Spleen (tissue), 11 donors: ENCODE measurements around the gene ATP2C2. TPM values are rescaled to one million over a fixed set of nuclear protein-coding genes. Genes with fewer than 3 reads are reported as not detected.

ENCODE experiments used
- DNase-seq: peaks from one replicate; pipeline ENCODE4 v3.0.0-alpha.2; 2020
- H3K27ac ChIP-seq, 8 donors: fragments of 200-600 bp; sonication (generic) in 7 of 8; 1 replicate in 4 of 8; 2 replicates in 4 of 8; pipeline versions ENCODE4 v1.5.0 to v1.8.0; 2016 to 2021; ENCODE audit warnings: inconsistent platforms in 4 of 8, mild to moderate bottlenecking in 4 of 8, moderate library complexity in 1 of 8
- H3K27me3 ChIP-seq, 7 donors: fragments of 200-600 bp; sonication (generic) in 6 of 7; replicated peaks in 1 of 7; 1 replicate in 4 of 7; 2 replicates in 3 of 7; pipeline versions ENCODE4 v1.5.0 to v1.8.0; 2016 to 2021; ENCODE audit warnings: inconsistent platforms in 3 of 7, mild to moderate bottlenecking in 1 of 7
- H3K36me3 ChIP-seq, 6 donors: fragments of 200-600 bp; sonication (generic) in 5 of 6; 1 replicate in 4 of 6; 2 replicates in 2 of 6; pipeline versions ENCODE4 v1.5.0 to v1.8.0; 2016 to 2021; ENCODE audit warnings: inconsistent platforms in 2 of 6
- H3K4me1 ChIP-seq, 6 donors: fragments of 200-600 bp; sonication (generic) in 5 of 6; 1 replicate in 3 of 6; 2 replicates in 3 of 6; pipeline versions ENCODE4 v1.5.0 to v1.8.0; 2016 to 2021; ENCODE audit warnings: inconsistent platforms in 3 of 6
- H3K4me3 ChIP-seq, 8 donors: fragments of 200-600 bp; sonication (generic) in 7 of 8; 1 replicate in 4 of 8; 2 replicates in 4 of 8; pipeline versions ENCODE4 v1.5.0 to v1.8.0; 2016 to 2021; ENCODE audit warnings: inconsistent platforms in 4 of 8, mild to moderate bottlenecking in 4 of 8, moderate library complexity in 2 of 8
- H3K9me3 ChIP-seq, 8 donors: fragments of 200-600 bp; sonication (generic) in 7 of 8; 1 replicate in 4 of 8; 2 replicates in 4 of 8; pipeline versions ENCODE4 v1.5.0 to v1.8.0; 2016 to 2021; ENCODE audit warnings: inconsistent platforms in 4 of 8
- CTCF ChIP-seq, 11 experiments: fragments of 200-600 bp in 7 of 11; fragments of 450-650 bp in 4 of 11; sonication (generic) in 4 of 11; IDR thresholded peaks in 8 of 11; conservative IDR thresholded peaks in 3 of 11; 1 replicate in 7 of 11; 2 replicates in 4 of 11; pipeline versions ENCODE4 v1.4.0 to v1.8.0; 2016 to 2021; ENCODE audit warnings: antibody characterized with exemption in 11 of 11, inconsistent platforms in 4 of 11, mild to moderate bottlenecking in 1 of 11
- POLR2A ChIP-seq, 3 donors: fragments of 450-650 bp; IDR thresholded peaks; one replicate each; pipeline ENCODE4 v1.5.1; 2017; ENCODE audit warnings: antibody characterized with exemption in 3 of 3, mild to moderate bottlenecking in 1 of 3
- POLR2AphosphoS5 ChIP-seq, 3 donors: sonication (generic); formaldehyde crosslinking; IDR thresholded peaks; one replicate each; pipeline ENCODE4 v1.5.1; 2017; ENCODE audit warnings: antibody characterized with exemption in 3 of 3
- WGBS, 5 donors: extraction: QIAGEN DNeasy Blood & Tissue Kit in 3 of 5; methylation state at CpG; one replicate each; pipeline versions ENCODE4 v1.1.5 to v1.1.7; 2013 to 2018; 5-methylcytosine and 5-hydroxymethylcytosine counted together
- intact Hi-C: fragments of 100-400 bp; cut with DNase I; formaldehyde crosslinking; loops from one replicate; pipeline ENCODE4 v1.15.0; 2023; ENCODE audit warnings: low total_unique reads
- polyA plus RNA-seq, 3 donors: library from polyadenylated mRNA; stranded (reverse); fragments of 200-250 nt; gene quantifications; one replicate each; pipeline ENCODE4 v1.2.1, GENCODE V29; 2013
- total RNA-seq, 7 donors: library from RNA; depleted of rRNA in 3 of 7; stranded (reverse); fragments of >200 nt in 3 of 7; fragmentation: NEBNext Ultra II Directional in 4 of 7; extraction: Animal tissue kit (Norgen Biotek cat#: 25700) in 4 of 7; gene quantifications; one replicate each; pipeline versions ENCODE4 v1.1.0 to v1.2.1, GENCODE V29; 2016 to 2021
- donor health status: healthy with polysubstance abuse.
- donor health status: DM: no; HTN: no; CAD: no; lungs with moderate emphysema.
- donor health status: DM: no; HTN: no; CAD: no.
- donor health status: Bipolar disorder and iron deficiency.
- donor health status: healthy.
- donor health status: DM: no; HTN: no; CAD: no.
- donor health status: DM: yes; HTN: yes; CAD: no.

ATP2C2 gene
- total and polyA plus RNA-seq, 10 donors = 0.09 to 8.1 (median 1.2) TPM

- H3K27me3 ChIP-seq = peaks cover 0 to 15% (median 0%) of the 10 kb centered on the region in 7 donors
- no peaks in the 10 kb centered on the region for H3K9me3 ChIP-seq
- no peaks in the 10 kb centered on the region for H3K36me3 ChIP-seq
- H3K27ac ChIP-seq = no peak overlapping the region
- H3K4me1 ChIP-seq = no peaks in the 10 kb centered on the region
- WGBS, 5 donors = 88 to 94% (median 91%) methylated on average over 7 to 8 of the region's 8 CpGs
- no peak for DNase-seq
- TF ChIP-seq CTCF (IDR thresholded peaks at IDR 0.05 in 8 of 11, conservative IDR thresholded peaks at IDR 0.05 in 3 of 11) (no peak), POLR2A (IDR thresholded peaks at IDR 0.05) (no peak), POLR2AphosphoS5 (IDR thresholded peaks at IDR 0.05) (no peak)
- no peak overlapping the region for H3K4me3 ChIP-seq
- intact Hi-C loops = no loop called here
These were observed 16.7 kb upstream of the ATP2C2 start for GRCh38 chr16:84351630-84352029.

GRCh38 chr16:84354306-84354705 is 14.0 kb upstream of the ATP2C2 start:
- 42 to 84% (median 72%) methylated on average over 5 to 6 of the region's 6 CpGs for WGBS, 5 donors
- intact Hi-C loops = no loop called here
- Histone ChIP-seq H3K27me3 (peaks cover 0 to 3% (median 0%) of the 10 kb centered on the region in 7 donors), H3K4me3 (no peak overlapping the region), H3K4me1 (no peaks in the 10 kb centered on the region), H3K9me3 (no peaks in the 10 kb centered on the region), H3K27ac (no peak overlapping the region), H3K36me3 (no peaks in the 10 kb centered on the region)
- TF ChIP-seq POLR2A (IDR thresholded peaks at IDR 0.05) (no peak), POLR2AphosphoS5 (IDR thresholded peaks at IDR 0.05) (no peak), CTCF (IDR thresholded peaks at IDR 0.05 in 8 of 11, conservative IDR thresholded peaks at IDR 0.05 in 3 of 11) (no peak)
- no peak for DNase-seq

GRCh38 chr16:84355149-84355548 is 13.2 kb upstream of the ATP2C2 start:
- H3K27ac ChIP-seq = no peak overlapping the region
- H3K27me3 ChIP-seq = peaks cover 0 to 6% (median 0%) of the 10 kb centered on the region in 7 donors
- no peaks in the 10 kb centered on the region for H3K36me3 ChIP-seq
- WGBS, 5 donors = 82 to 97% (median 88%) methylated on average over 1 to 2 of the region's 2 CpGs
- TF ChIP-seq POLR2AphosphoS5 (IDR thresholded peaks at IDR 0.05) (no peak), CTCF (IDR thresholded peaks at IDR 0.05 in 8 of 11, conservative IDR thresholded peaks at IDR 0.05 in 3 of 11) (no peak), POLR2A (IDR thresholded peaks at IDR 0.05) (no peak)
- no peak for DNase-seq
- peaks cover 0 to 5% (median 0%) of the 10 kb centered on the region in 6 donors for H3K4me1 ChIP-seq
- H3K4me3 ChIP-seq = no peak overlapping the region
- intact Hi-C loops = no loop called here
- H3K9me3 ChIP-seq = no peaks in the 10 kb centered on the region

GRCh38 chr16:84356176-84356575 is 12.2 kb upstream of the ATP2C2 start:
- Histone ChIP-seq H3K4me3 (no peak overlapping the region), H3K9me3 (no peaks in the 10 kb centered on the region), H3K27ac (no peak overlapping the region), H3K4me1 (peaks cover 0 to 9% (median 0%) of the 10 kb centered on the region in 6 donors), H3K36me3 (no peaks in the 10 kb centered on the region), H3K27me3 (peaks cover 0 to 6% (median 0%) of the 10 kb centered on the region in 7 donors)
- no peak for TF ChIP-seq POLR2A (IDR thresholded peaks at IDR 0.05)
- TF ChIP-seq POLR2AphosphoS5 (IDR thresholded peaks at IDR 0.05) = no peak
- TF ChIP-seq CTCF (IDR thresholded peaks at IDR 0.05 in 8 of 11, conservative IDR thresholded peaks at IDR 0.05 in 3 of 11) = no peak
- WGBS, 5 donors = 71 to 84% (median 76%) methylated on average over 9 to 10 of the region's 10 CpGs
- intact Hi-C loops = no loop called here
- DNase-seq = peak; percentile 41
